ENCODE data around the gene NPRL2.

- no peak; the same call in 1 of the 2 replicates for TF ChIP-seq POLR2AphosphoS5 (IDR thresholded peaks at IDR 0.05; ENCODE audit: low read depth, low read length)
- TF ChIP-seq FOXP2 (optimal IDR thresholded peaks at IDR 0.05; ENCODE audit: borderline replicate concordance, extremely low read depth, extremely low read length, insufficient read depth): no peak
- TF ChIP-seq TAF1 (IDR thresholded peaks at IDR 0.05; ENCODE audit: borderline replicate concordance, insufficient read depth, low read length): 0 out of 2 replicates have a peak, but pooled peaks have one; percentile 32
Observed at GRCh38 chr3:50322386-50323091, 28.0 kb downstream of the NPRL2 start, which contains the start of gene HYAL2.

All from PFSK-1 (cell line).